ENCODE results near the gene PRSS48.
"Not testable (repeated sequence)": the region's sequence is repeated elsewhere in the genome, so short reads cannot be mapped to it uniquely, and the experiment has no call there.

The PRSS48 gene

GRCh38 chr4:151260526-151260925 is 16.4 kb upstream of the PRSS48 start:
- in situ Hi-C loops (cut with HindIII; ENCODE audit: low sequenced_read_pairs), result no loop called here

GRCh38 chr4:151263455-151263854 is 13.5 kb upstream of the PRSS48 start:
- in situ Hi-C loops (cut with HindIII; ENCODE audit: low sequenced_read_pairs), result no loop called here

GRCh38 chr4:151266497-151266896 is 10.5 kb upstream of the PRSS48 start:
- in situ Hi-C loops (cut with HindIII; ENCODE audit: low sequenced_read_pairs), result no loop called here

GRCh38 chr4:151267104-151267503 is 9.9 kb upstream of the PRSS48 start:
- in situ Hi-C loops (cut with HindIII; ENCODE audit: low sequenced_read_pairs), result no loop called here

GRCh38 chr4:151267822-151268535 is 9.0 kb upstream of the PRSS48 start:
- in situ Hi-C loops (cut with HindIII; ENCODE audit: low sequenced_read_pairs), result no loop called here

- in situ Hi-C loops (cut with HindIII; ENCODE audit: low sequenced_read_pairs), result not testable (repeated sequence)
These were observed 8.1 kb upstream of the PRSS48 start for GRCh38 chr4:151268905-151269304.

- in situ Hi-C loops (cut with HindIII; ENCODE audit: low sequenced_read_pairs), result no loop called here
These were observed 7.7 kb downstream of the PRSS48 start for GRCh38 chr4:151284534-151285245.

- in situ Hi-C loops (cut with HindIII; ENCODE audit: low sequenced_read_pairs), result no loop called here
These were observed 10.4 kb downstream of the PRSS48 start for GRCh38 chr4:151287409-151287808.

GRCh38 chr4:151291485-151291884 is 14.5 kb downstream of the PRSS48 start:
- in situ Hi-C loops (cut with HindIII; ENCODE audit: low sequenced_read_pairs), result no loop called here

- in situ Hi-C loops (cut with HindIII; ENCODE audit: low sequenced_read_pairs), result no loop called here
These were observed 15.1 kb downstream of the PRSS48 start for GRCh38 chr4:151292038-151292437.

- in situ Hi-C loops (cut with HindIII; ENCODE audit: low sequenced_read_pairs), result no loop called here
These were observed 18.0 kb downstream of the PRSS48 start for GRCh38 chr4:151294833-151295496.

- in situ Hi-C loops (cut with HindIII; ENCODE audit: low sequenced_read_pairs), result no loop called here
These were observed 19.3 kb downstream of the PRSS48 start for GRCh38 chr4:151296227-151296626.

GRCh38 chr4:151297170-151297569 is 20.2 kb downstream of the PRSS48 start:
- in situ Hi-C loops (cut with HindIII; ENCODE audit: low sequenced_read_pairs), result no loop called here

- in situ Hi-C loops (cut with HindIII; ENCODE audit: low sequenced_read_pairs), result no loop called here
These were observed 25.5 kb downstream of the PRSS48 start for GRCh38 chr4:151302432-151302831.

GRCh38 chr4:151304226-151304625 is 27.3 kb downstream of the PRSS48 start:
- in situ Hi-C loops (cut with HindIII; ENCODE audit: low sequenced_read_pairs), result no loop called here

- in situ Hi-C loops (cut with HindIII; ENCODE audit: low sequenced_read_pairs), result no loop called here
These were observed 27.8 kb downstream of the PRSS48 start for GRCh38 chr4:151304755-151305154.

GRCh38 chr4:151310124-151310728 is 33.3 kb downstream of the PRSS48 start:
- in situ Hi-C loops (cut with HindIII; ENCODE audit: low sequenced_read_pairs), result no loop called here

GRCh38 chr4:151313306-151314009 is 36.5 kb downstream of the PRSS48 start:
- in situ Hi-C loops (cut with HindIII; ENCODE audit: low sequenced_read_pairs), result no loop called here

- in situ Hi-C loops (cut with HindIII; ENCODE audit: low sequenced_read_pairs), result no loop called here
These were observed 37.0 kb downstream of the PRSS48 start for GRCh38 chr4:151314010-151314355.

- in situ Hi-C loops (cut with HindIII; ENCODE audit: low sequenced_read_pairs), result no loop called here
These were observed 37.5 kb downstream of the PRSS48 start for GRCh38 chr4:151314479-151314878.
